NCI-H146 treated with DMSO at 0.1 percent for 48 hours (cell line): ENCODE results near the gene SYNDIG1.

ENCODE experiments used
- DNase-seq: peaks from one replicate; lab custom pipeline; 2025; ENCODE audit not compliant: unreplicated experiment; lab: John Stamatoyannopoulos, UW

The SYNDIG1 gene

GRCh38 chr20:24446811-24447210 is 22.6 kb upstream of the SYNDIG1 start:
- no peak for DNase-seq

- no peak for DNase-seq
These were observed 21.3 kb upstream of the SYNDIG1 start for GRCh38 chr20:24448170-24448569.

- DNase-seq = no peak
These were observed 20.3 kb upstream of the SYNDIG1 start for GRCh38 chr20:24449026-24449720.

- DNase-seq = no peak
These were observed 19.3 kb upstream of the SYNDIG1 start for GRCh38 chr20:24450177-24450576.

- DNase-seq = no peak
These were observed 18.6 kb upstream of the SYNDIG1 start for GRCh38 chr20:24450624-24451376.

- DNase-seq = no peak
These were observed 18.0 kb upstream of the SYNDIG1 start for GRCh38 chr20:24451428-24451827.

GRCh38 chr20:24452016-24452415 is 17.4 kb upstream of the SYNDIG1 start:
- DNase-seq = no peak

- DNase-seq = no peak
These were observed 16.8 kb upstream of the SYNDIG1 start for GRCh38 chr20:24452498-24453127.

GRCh38 chr20:24453869-24454268 is 15.6 kb upstream of the SYNDIG1 start:
- no peak for DNase-seq

- no peak for DNase-seq
These were observed 14.3 kb upstream of the SYNDIG1 start for GRCh38 chr20:24455081-24455480.

- no peak for DNase-seq
These were observed 13.0 kb upstream of the SYNDIG1 start for GRCh38 chr20:24456398-24456781.

GRCh38 chr20:24458436-24458835 is 11.0 kb upstream of the SYNDIG1 start:
- no peak for DNase-seq

- DNase-seq = no peak
These were observed 9.7 kb upstream of the SYNDIG1 start for GRCh38 chr20:24459733-24460132.

GRCh38 chr20:24460712-24461111 is 8.7 kb upstream of the SYNDIG1 start:
- DNase-seq = no peak

GRCh38 chr20:24461848-24462247 is 7.6 kb upstream of the SYNDIG1 start:
- DNase-seq = no peak

GRCh38 chr20:24462460-24463010 is 6.9 kb upstream of the SYNDIG1 start:
- no peak for DNase-seq

- no peak for DNase-seq
These were observed 4.3 kb upstream of the SYNDIG1 start for GRCh38 chr20:24465159-24465558.

GRCh38 chr20:24465730-24466129 is 3.7 kb upstream of the SYNDIG1 start:
- DNase-seq = no peak

GRCh38 chr20:24468401-24469115 is 871 bp upstream of the SYNDIG1 start:
- no peak for DNase-seq

GRCh38 chr20:24469894-24470745 is 691 bp downstream of the SYNDIG1 start:
- no peak for DNase-seq
